GM19372 (cell line): ENCODE measurements around the gene HEMK1.

ENCODE experiments used
- ATAC-seq: cut with Tn5 transposase; IDR thresholded peaks from one replicate; pipeline ENCODE4 v1.9.1; 2021; ENCODE audit warnings: mild to moderate bottlenecking, low read depth, moderate library complexity; ENCODE audit not compliant: unreplicated experiment

The HEMK1 gene, protein sequence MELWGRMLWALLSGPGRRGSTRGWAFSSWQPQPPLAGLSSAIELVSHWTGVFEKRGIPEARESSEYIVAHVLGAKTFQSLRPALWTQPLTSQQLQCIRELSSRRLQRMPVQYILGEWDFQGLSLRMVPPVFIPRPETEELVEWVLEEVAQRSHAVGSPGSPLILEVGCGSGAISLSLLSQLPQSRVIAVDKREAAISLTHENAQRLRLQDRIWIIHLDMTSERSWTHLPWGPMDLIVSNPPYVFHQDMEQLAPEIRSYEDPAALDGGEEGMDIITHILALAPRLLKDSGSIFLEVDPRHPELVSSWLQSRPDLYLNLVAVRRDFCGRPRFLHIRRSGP

DNA sequence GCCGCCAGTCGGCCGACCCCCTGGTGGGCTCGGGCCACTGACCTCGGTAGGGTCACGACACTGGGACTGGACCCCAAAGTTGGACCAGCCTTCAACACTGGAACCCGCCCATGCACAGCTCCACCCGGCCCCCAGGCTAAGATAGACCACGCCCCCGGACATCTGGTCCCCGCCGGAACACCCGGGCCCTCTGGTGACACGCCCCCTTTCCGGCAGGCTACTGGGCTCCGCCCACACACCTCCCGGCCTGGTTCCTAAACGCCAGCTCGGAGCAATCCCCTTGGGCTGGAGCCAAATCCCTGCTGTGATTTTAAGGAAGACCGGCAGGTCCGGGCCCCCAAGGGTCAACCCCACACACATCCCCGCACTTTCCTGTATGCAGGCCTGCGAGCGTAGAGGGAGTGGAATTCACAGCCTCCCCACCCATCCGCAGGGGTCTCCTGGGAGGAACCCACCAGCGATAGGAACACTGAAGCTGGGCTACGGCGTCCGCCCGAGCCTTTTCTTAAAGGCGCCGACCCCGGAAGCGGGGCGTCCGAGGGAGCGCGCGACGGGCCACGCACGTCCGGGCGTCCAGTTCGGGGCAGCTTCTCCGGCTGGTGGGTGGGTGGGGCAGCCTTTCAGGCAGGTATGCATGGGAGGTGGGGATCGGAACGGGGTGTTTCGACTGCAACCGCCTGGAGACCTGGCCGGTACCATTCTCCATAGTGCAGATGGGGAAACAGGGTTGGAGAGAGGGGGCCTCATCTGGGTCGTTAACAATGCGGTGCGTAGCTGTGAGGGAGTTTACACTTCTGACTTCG lies at the start of gene HEMK1:
HEMK1 (plus strand) TSS at position 576 of the 803 bp plus-strand sequence. CDS start 1,583 bp downstream, outside the sequence.
- ATAC-seq, result peak; percentile 51

DNA sequence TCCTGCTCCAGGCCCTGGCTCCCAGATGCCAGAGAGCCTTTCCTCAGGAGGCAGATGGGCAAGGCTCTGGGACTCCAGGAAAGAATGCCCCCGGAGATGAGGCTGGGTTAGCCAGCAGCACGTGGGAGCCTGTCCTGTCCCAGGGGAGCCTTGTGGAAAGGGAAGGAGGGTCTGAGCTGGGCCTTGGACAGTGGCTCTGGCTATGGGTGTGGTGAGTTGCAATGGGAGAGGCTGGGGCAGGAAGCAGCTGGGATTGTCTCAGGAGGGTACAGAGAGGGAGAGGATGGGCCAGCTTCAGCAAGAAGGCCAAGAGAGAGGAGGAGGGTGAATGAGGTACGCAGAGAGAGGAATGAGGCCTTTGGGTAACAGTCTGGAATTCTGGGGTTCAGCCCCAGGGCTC lies 48.5 kb upstream of the HEMK1 start:
- no peak for ATAC-seq

- no peak for ATAC-seq
Observed at GRCh38 chr3:50521572-50521971, 47.8 kb upstream of the HEMK1 start.

DNA sequence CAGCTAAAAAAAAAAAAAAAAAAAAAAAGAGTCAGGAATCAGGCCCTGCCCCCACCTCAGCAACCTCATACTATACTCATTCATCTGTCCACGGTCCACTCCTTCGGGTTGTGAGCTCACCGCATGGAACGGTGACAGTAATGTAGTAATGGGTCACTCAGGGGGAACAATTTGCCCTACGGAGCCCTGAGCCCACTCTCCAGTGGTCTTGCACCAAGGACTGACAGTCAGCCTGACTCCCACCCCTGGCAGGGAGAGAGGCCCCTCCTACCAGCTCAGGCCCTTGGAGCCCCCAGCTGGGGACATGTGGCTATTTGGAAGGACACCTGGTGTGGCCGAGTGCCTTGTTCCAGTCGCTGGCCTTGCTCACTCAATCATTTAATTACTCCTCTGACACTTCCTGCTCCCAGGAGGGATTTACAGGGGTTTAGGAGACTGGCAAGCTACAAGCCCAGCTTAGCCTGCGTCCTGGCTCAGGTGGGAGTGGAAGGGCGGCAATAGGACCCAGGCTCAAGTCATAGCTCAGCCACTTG lies 46.0 kb upstream of the HEMK1 start:
- ATAC-seq, result no peak

GRCh38 chr3:50524746-50525145 lies 44.6 kb upstream of the HEMK1 start:
- ATAC-seq, result no peak

GRCh38 chr3:50525191-50525910 lies 44.0 kb upstream of the HEMK1 start:
- no peak for ATAC-seq

- ATAC-seq, result no peak
Observed at GRCh38 chr3:50525987-50526386, 43.3 kb upstream of the HEMK1 start.

DNA sequence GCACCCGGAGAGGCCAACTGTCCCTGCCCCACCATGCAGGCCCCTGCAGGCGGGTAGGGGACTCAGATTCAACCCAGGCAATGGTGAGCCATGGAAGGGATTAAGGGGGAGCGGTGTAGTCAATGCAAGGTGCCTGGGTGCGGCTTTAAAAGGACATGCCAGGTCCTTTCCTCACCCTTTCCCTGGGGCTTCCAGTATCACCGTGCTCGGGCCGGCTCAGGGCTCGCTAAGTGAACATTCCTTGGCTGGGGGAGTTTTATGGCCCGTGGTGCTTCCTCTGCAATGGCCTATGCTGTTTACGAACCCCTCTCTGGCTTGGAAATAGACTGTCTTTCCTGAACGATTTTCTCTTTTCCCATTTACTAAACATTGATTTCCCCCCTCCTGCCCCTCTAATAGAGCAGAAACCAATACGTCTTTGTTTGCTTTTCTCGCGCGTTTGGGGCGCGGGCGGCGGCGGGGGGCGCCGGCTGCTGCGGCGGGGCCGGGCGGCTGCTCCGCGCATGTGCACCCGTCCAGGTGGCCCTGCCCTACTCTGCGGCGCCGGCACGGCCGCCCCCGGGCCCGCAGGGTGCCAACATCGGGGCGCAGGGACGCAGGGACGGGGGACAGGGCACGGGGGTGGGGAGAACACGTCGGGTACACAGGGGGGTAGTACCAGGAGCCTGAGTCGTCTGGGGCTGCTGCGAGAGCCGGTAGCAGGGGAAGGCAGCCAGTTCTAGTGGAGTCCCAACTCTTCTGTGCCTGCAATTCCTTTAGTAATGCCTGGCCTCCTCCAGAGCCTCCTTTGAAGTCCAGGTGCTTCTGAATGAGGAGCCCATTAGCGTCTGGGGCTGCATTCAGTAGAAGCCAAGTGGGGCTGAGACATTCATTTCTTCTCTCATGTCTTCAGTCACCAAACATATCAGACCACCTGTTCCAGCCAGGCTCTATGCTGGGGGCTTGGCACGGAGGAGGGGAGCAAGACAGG lies 39.0 kb upstream of the HEMK1 start:
- no peak for ATAC-seq

- ATAC-seq, result no peak
Observed at GRCh38 chr3:50531201-50531600, 38.1 kb upstream of the HEMK1 start.

DNA sequence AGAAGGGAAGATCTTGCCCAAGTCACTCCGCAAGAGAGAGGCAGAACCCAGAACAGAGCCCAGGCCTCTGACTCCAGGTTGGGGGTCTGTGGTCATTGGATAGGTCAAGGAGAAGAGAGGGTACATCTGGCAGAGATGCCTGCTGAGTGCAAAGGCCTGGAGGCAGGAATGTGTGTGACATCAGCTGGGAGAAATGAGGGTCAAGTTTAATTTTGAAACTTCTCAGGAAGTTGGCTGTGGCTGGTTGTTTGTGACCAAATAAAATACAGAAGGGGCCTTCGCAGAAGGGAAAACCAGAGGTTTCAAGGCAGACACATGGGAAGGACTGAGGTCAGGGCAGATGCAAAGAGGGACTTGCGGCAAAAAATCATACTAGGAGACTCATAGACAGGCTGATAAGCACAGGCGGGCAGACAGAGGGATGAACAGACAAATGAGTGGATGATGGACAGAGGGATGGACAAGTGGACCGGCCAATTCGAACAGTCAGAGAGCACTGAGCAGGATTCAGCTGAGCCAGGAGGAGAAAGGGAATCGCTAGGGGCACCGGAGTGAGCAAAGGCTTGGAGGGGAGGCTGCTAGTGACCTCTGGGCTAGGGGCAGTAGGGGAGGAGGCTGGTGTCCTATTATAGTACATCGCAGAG lies 37.1 kb upstream of the HEMK1 start:
- no peak for ATAC-seq

DNA sequence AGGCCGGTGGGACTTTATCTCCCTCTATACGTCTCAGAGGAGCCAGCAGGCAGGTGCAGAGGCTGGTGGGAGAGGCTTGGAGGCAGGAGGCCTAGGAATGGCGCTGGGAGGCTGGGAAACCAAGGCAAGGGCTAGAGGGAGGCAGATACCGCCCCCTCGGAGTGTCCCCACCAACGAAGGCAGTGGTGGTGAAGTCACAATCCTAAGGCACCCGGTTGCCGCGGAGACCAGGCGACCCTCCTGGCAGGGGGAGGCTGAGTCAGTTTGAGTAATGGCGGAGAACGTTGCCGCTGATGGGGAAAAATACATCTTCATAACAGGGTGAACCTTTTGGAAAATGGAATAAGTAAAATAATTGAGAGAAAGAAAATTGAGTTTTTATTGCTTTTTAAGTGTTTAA lies 36.0 kb upstream of the HEMK1 start:
- no peak for ATAC-seq

- ATAC-seq, result no peak
Observed at GRCh38 chr3:50533807-50534461, 35.4 kb upstream of the HEMK1 start.

GRCh38 chr3:50534681-50535330 lies 34.5 kb upstream of the HEMK1 start:
- ATAC-seq, result no peak

- no peak for ATAC-seq
Observed at GRCh38 chr3:50536471-50537180, 32.7 kb upstream of the HEMK1 start.

- ATAC-seq, result no peak
Observed at GRCh38 chr3:50537421-50538129, 31.7 kb upstream of the HEMK1 start.

DNA sequence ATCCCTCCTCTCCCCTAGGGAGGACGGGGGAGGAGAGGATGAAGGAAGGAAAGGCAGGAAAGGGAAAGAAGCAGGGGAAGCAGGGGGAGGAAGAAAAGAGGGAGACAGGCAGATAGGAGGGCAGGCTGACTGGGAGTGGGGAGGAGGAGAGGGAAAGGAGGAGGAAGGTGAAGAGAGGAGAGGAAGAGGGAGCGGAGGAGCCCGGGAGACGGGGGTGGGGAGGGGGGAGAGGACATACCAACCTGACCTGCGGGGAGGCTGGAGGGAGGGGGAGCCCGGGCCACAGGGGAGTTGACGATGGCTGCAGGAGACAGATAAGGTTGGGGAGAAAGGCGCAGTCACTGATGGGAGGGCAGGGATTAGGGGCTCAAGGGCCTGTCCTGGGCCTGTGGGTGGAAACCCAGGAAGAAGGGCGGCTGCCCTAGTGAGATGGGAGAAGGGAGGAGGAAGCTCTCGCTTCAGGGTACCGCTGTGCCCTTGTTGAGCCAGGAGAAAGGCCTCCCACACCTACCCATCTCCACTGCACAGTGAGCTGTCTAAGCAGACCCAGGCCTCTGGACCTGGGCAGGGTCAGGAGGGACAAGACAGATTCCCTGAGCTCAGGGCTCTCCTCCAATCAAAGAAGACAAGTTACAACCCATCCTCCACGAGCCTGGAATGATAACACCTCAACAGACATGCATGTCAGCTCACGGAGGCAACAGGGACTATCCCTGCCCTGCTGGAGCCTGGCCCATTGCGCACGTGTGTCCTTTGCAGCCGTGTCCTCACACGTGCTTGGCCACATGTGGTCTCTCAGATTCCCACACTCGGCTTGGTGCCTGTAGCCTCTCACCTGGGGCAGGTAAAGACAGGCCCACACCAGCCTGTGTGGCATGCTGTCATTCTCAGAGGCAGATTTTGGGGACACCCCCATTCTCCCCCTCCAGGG lies 29.7 kb upstream of the HEMK1 start:
- ATAC-seq, result no peak
